H1 (cell line): ENCODE data around the gene SYTL1. TPM values are rescaled to one million over a fixed set of nuclear protein-coding genes. Genes with fewer than 3 reads are reported as not detected.
A peak's percentile ranks its signal among the peaks of the same experiment; 100 is the strongest.

Experiments used
- CTCF ChIA-PET: fragments of 300-600 bp; sonication (Branson Sonifier 250); formaldehyde crosslinking; loops from one replicate; lab custom pipeline; 2021; ENCODE audit not compliant: partially characterized antibody; lab: Charles Lee
- POLR2A ChIA-PET: fragments of 300-600 bp; sonication (Branson Sonifier 250); formaldehyde crosslinking; loops from one replicate; lab custom pipeline; 2021; ENCODE audit warnings: inconsistent platforms; ENCODE audit not compliant: partially characterized antibody; lab: Charles Lee
- DNase-seq, 2 experiments: peaks; one replicate each; pipeline versions ENCODE4 v3.0.0 to v3.0.0-alpha.2; 2010 to 2022; ENCODE audit warnings: low spot score in 2 of 2, low read depth in 1 of 2, mixed read lengths in 1 of 2
- FAIRE-seq: peaks from 2 replicates; lab custom pipeline; 2011; peaks lifted over from hg19 to GRCh38; lab: Jason Lieb, UNC
- H2AFZ ChIP-seq: 2 replicates; pipeline ENCODE4 v1.8.1; 2012; ENCODE audit warnings: low read length, inconsistent platforms
- H2AK5ac ChIP-seq: 2 replicates; pipeline ENCODE4 v1.6.1; 2013; ENCODE audit warnings: low read depth, low read length
- H2BK120ac ChIP-seq: replicated peaks from 2 replicates; pipeline ENCODE3; 2013; ENCODE audit warnings: low read depth, low read length, inconsistent platforms
- H2BK12ac ChIP-seq: 2 replicates; pipeline ENCODE4 v1.6.1; 2013; ENCODE audit warnings: low read depth, low read length
- H2BK15ac ChIP-seq: 2 replicates; pipeline ENCODE4 v1.6.1; 2013; ENCODE audit warnings: low read length
- H2BK20ac ChIP-seq: 2 replicates; pipeline ENCODE4 v1.6.1; 2013; ENCODE audit warnings: low read length
- H2BK5ac ChIP-seq: 2 replicates; pipeline ENCODE4 v1.6.1; 2013; ENCODE audit warnings: low read depth, low read length
- H3K14ac ChIP-seq: 2 replicates; pipeline ENCODE4 v1.6.1; 2013; ENCODE audit warnings: inconsistent platforms; ENCODE audit not compliant: insufficient read length
- H3K18ac ChIP-seq: 2 replicates; pipeline ENCODE4 v1.6.1; 2013; ENCODE audit warnings: low read length; ENCODE audit errors: extremely low read depth
- H3K23ac ChIP-seq: 2 replicates; pipeline ENCODE4 v1.6.1; 2013; ENCODE audit warnings: inconsistent platforms; ENCODE audit not compliant: insufficient read length
- H3K23me2 ChIP-seq: 2 replicates; pipeline ENCODE4 v1.6.1; 2013; ENCODE audit warnings: low read depth, low read length
- H3K27ac ChIP-seq: 2 replicates; pipeline ENCODE4 v1.6.1; 2011; ENCODE audit warnings: low read depth, low read length, inconsistent platforms
- H3K27me3 ChIP-seq, 4 experiments: replicated peaks in 1 of 4; 1 replicate in 1 of 4; 2 replicates in 3 of 4; pipeline versions ENCODE4 v1.6.1 to v1.8.1; 2011 to 2013; ENCODE audit warnings: low read length in 3 of 4, mild to moderate bottlenecking in 3 of 4, inconsistent platforms in 2 of 4, mixed read lengths in 2 of 4, moderate library complexity in 1 of 4; ENCODE audit not compliant: control insufficient read depth in 3 of 4, insufficient read depth in 3 of 4; ENCODE audit errors: extremely low read depth in 1 of 4
- H3K36me3 ChIP-seq, 4 experiments: 2 replicates each; pipeline versions ENCODE4 v1.6.1 to v1.8.1; 2011 to 2013; ENCODE audit warnings: mild to moderate bottlenecking in 4 of 4, low read length in 3 of 4, moderate library complexity in 2 of 4, control low read depth in 1 of 4, inconsistent platforms in 1 of 4; ENCODE audit not compliant: insufficient read depth in 4 of 4, control insufficient read depth in 2 of 4
- H3K4ac ChIP-seq: replicated peaks from 2 replicates; pipeline ENCODE3; 2013; ENCODE audit warnings: low read length, low read depth, mixed read lengths, inconsistent platforms; ENCODE audit not compliant: insufficient read length
- H3K4me1 ChIP-seq, 4 experiments: replicated peaks in 1 of 4; 1 replicate in 1 of 4; 2 replicates in 3 of 4; pipeline versions ENCODE4 v1.6.1 to v1.8.1; 2011 to 2013; ENCODE audit warnings: low read length in 3 of 4, inconsistent platforms in 2 of 4, mixed read lengths in 1 of 4; ENCODE audit not compliant: insufficient read depth in 4 of 4, control insufficient read depth in 3 of 4
- H3K4me2 ChIP-seq, 2 experiments: 2 replicates each; pipeline versions ENCODE4 v1.6.1 to v1.8.1; 2011 to 2013; ENCODE audit warnings: low read depth in 2 of 2, low read length in 2 of 2, control low read depth in 1 of 2, inconsistent platforms in 1 of 2, mild to moderate bottlenecking in 1 of 2; ENCODE audit not compliant: insufficient read depth in 1 of 2
- H3K4me3 ChIP-seq, 4 experiments: fragments of 200-600, 300-600 bp in 1 of 4; sonication (generic), shearing (Covaris generic), sonication (Bioruptor Twin) in 1 of 4; 2 replicates each; pipeline versions ENCODE4 v1.5.1 to v1.8.1; 2011 to 2016; ENCODE audit warnings: low read length in 4 of 4, low read depth in 3 of 4, control low read depth in 2 of 4, inconsistent platforms in 2 of 4, mild to moderate bottlenecking in 2 of 4, mixed read lengths in 1 of 4, moderate library complexity in 1 of 4; ENCODE audit not compliant: insufficient read depth in 2 of 4; ENCODE audit errors: extremely low read depth in 1 of 4
- H3K56ac ChIP-seq: replicated peaks from 2 replicates; pipeline ENCODE3; 2013; ENCODE audit warnings: low read depth, mild to moderate bottlenecking, mixed read lengths, low read length, inconsistent platforms; ENCODE audit not compliant: insufficient read length
- H3K79me1 ChIP-seq: 2 replicates; pipeline ENCODE4 v1.6.1; 2013; ENCODE audit warnings: low read depth, low read length, control low read depth
- H3K79me2 ChIP-seq, 2 experiments: 2 replicates each; pipeline versions ENCODE4 v1.6.1 to v1.8.1; 2012 to 2013; ENCODE audit warnings: low read length in 2 of 2, mild to moderate bottlenecking in 2 of 2, inconsistent platforms in 1 of 2; ENCODE audit not compliant: insufficient read depth in 2 of 2, control insufficient read depth in 1 of 2
- H3K9ac ChIP-seq, 4 experiments: replicated peaks in 1 of 4; 1 replicate in 1 of 4; 2 replicates in 3 of 4; pipeline versions ENCODE4 v1.6.1 to v1.8.1; 2011 to 2013; ENCODE audit warnings: low read depth in 3 of 4, low read length in 3 of 4, control low read depth in 2 of 4, mild to moderate bottlenecking in 2 of 4, moderate library complexity in 2 of 4, inconsistent platforms in 1 of 4; ENCODE audit errors: extremely low read depth in 1 of 4
- H3K9me3 ChIP-seq, 2 experiments: 2 replicates each; pipeline versions ENCODE4 v1.6.1 to v1.8.1; 2012 to 2013; ENCODE audit warnings: mild to moderate bottlenecking in 2 of 2, moderate library complexity in 2 of 2, control low read depth in 1 of 2, inconsistent platforms in 1 of 2, low read depth in 1 of 2, low read length in 1 of 2, mixed read lengths in 1 of 2; ENCODE audit not compliant: insufficient read depth in 2 of 2
- H4K20me1 ChIP-seq, 2 experiments: replicated peaks in 1 of 2; 2 replicates each; pipeline versions ENCODE3 to v1.8.1; 2011 to 2013; ENCODE audit warnings: inconsistent platforms in 2 of 2, low read length in 2 of 2, mild to moderate bottlenecking in 1 of 2; ENCODE audit not compliant: insufficient read depth in 2 of 2, control insufficient read depth in 1 of 2
- H4K5ac ChIP-seq: 2 replicates; pipeline ENCODE4 v1.6.1; 2013; ENCODE audit warnings: low read length, low read depth, mixed read lengths, inconsistent platforms; ENCODE audit not compliant: insufficient read length
- H4K8ac ChIP-seq: 2 replicates; pipeline ENCODE4 v1.8.0; 2013; ENCODE audit warnings: mild to moderate bottlenecking, moderate library complexity, low read length, inconsistent platforms; ENCODE audit not compliant: insufficient read depth; ENCODE audit errors: extremely low read depth
- H4K91ac ChIP-seq: replicated peaks from 2 replicates; pipeline ENCODE3; 2013; ENCODE audit warnings: low read length, mixed read lengths, inconsistent platforms; ENCODE audit not compliant: insufficient read length
- ATF3 ChIP-seq: IDR thresholded peaks from 2 replicates; pipeline ENCODE4 v1.6.1; 2011; ENCODE audit warnings: low read depth, mild to moderate bottlenecking, low read length; ENCODE audit not compliant: insufficient read depth
- CHD2 ChIP-seq: IDR thresholded peaks from 2 replicates; pipeline ENCODE4 v1.6.1; 2012; ENCODE audit warnings: low read length, improper control_type of control experiment
- CREB1 ChIP-seq: IDR thresholded peaks from 2 replicates; pipeline ENCODE4 v1.6.1; 2012; ENCODE audit warnings: inconsistent platforms
- E2F6 ChIP-seq: IDR thresholded peaks from 2 replicates; pipeline ENCODE4 v1.6.1; 2012; ENCODE audit warnings: inconsistent platforms
- EGR1 ChIP-seq: IDR thresholded peaks from 2 replicates; pipeline ENCODE4 v1.6.1; 2011; ENCODE audit warnings: low read depth, low read length, borderline replicate concordance
- EP300 ChIP-seq, 2 experiments: IDR thresholded peaks; 1 replicate in 1 of 2; 2 replicates in 1 of 2; pipeline ENCODE4 v1.6.1; 2011 to 2012; ENCODE audit warnings: low read depth in 2 of 2, low read length in 2 of 2, mild to moderate bottlenecking in 2 of 2, borderline replicate concordance in 1 of 2, inconsistent platforms in 1 of 2, moderate library complexity in 1 of 2
- KDM5A ChIP-seq: fragments of 200-600 bp; IDR thresholded peaks from 2 replicates; pipeline ENCODE4 v1.7.1; 2012; ENCODE audit warnings: mild to moderate bottlenecking, low read length, inconsistent platforms, mixed read lengths
- POU5F1 ChIP-seq: IDR thresholded peaks from 2 replicates; pipeline ENCODE4 v1.6.1; 2011; ENCODE audit warnings: low read depth, mild to moderate bottlenecking, low read length, moderate library complexity
- RAD21 ChIP-seq, 2 experiments: IDR thresholded peaks in 1 of 2; conservative IDR thresholded peaks in 1 of 2; 2 replicates each; pipeline ENCODE4 v1.6.1; 2011; ENCODE audit warnings: low read depth in 2 of 2, low read length in 2 of 2, improper control_type of control experiment in 1 of 2, inconsistent platforms in 1 of 2, mild to moderate bottlenecking in 1 of 2, moderate library complexity in 1 of 2
- SIN3A ChIP-seq, 2 experiments: IDR thresholded peaks in 1 of 2; conservative IDR thresholded peaks in 1 of 2; 2 replicates each; pipeline ENCODE4 v1.6.1; 2011 to 2012; ENCODE audit warnings: low read length in 2 of 2, improper control_type of control experiment in 1 of 2, low read depth in 1 of 2, mild to moderate bottlenecking in 1 of 2
- TCF12 ChIP-seq: IDR thresholded peaks from 2 replicates; pipeline ENCODE4 v1.6.1; 2011; ENCODE audit warnings: low read depth, mild to moderate bottlenecking, low read length
- WGBS, 2 experiments: shearing (Covaris generic) in 1 of 2; methylation state at CpG; one replicate each; pipeline versions ENCODE4 v1.1.6 to v1.1.7; 2013 to 2015; ENCODE audit warnings: low lambda C conversion rate in 2 of 2, mixed read lengths in 2 of 2, inconsistent platforms in 1 of 2, low coverage in 1 of 2, missing lambda C conversion rate in 1 of 2; ENCODE audit not compliant: insufficient replicate concordance in 2 of 2, insufficient coverage in 1 of 2, insufficient read length in 1 of 2; ENCODE audit errors: extremely low coverage in 1 of 2, missing lambda C conversion rate in 1 of 2; 5-methylcytosine and 5-hydroxymethylcytosine counted together
- polyA plus RNA-seq, 7 experiments: library from polyadenylated mRNA; depleted of rRNA in 3 of 7; stranded (reverse) in 5 of 7; unstranded in 2 of 7; fragments of >200 nt in 5 of 7; fragments of 200-250 nt in 2 of 7; gene quantifications; 1 replicate in 5 of 7; 2 replicates in 1 of 7; 4 replicates in 1 of 7; pipeline versions ENCODE4 v1.2.1 to v1.2.3, GENCODE V29; 2011 to 2013; ENCODE audit warnings: missing spikeins in 2 of 7, mixed read lengths in 2 of 7
- total RNA-seq: library from RNA; stranded (reverse); fragmentation: NEBNext Ultra II Directional; extraction: Animal tissue kit (Norgen Biotek cat#: 25700); gene quantifications from 2 replicates; pipeline ENCODE4 v1.2.1, GENCODE V29; 2021

Gene SYTL1
- total and polyA plus RNA-seq, 2 of the 8 experiments (the other 6 are each of a cell fraction or from before 2014, with no cell fraction given): 6.4 to 19.5 TPM

GRCh38 chr1:27355683-27356082, 13.9 kb downstream of the SYTL1 start:
- Histone ChIP-seq H3K36me3 (no peaks in the 10 kb centered on the region), H3K56ac (no peak overlapping the region), H3K9ac (no peak overlapping the region), H4K5ac (no peak overlapping the region), H3K79me2 (no peaks in the 10 kb centered on the region), H2BK5ac (no peak overlapping the region), H3K23me2 (peaks cover 16% of the 10 kb centered on the region), H3K9me3 (no peaks in the 10 kb centered on the region), H2BK12ac (no peak overlapping the region), H3K79me1 (no peaks in the 10 kb centered on the region), H3K4me3 (no peak overlapping the region), H3K23ac (no peak overlapping the region), H2BK15ac (peak overlapping the region; percentile 63; the same call in 1 of the 2 replicates), H4K8ac (0 out of 2 replicates have a peak overlapping the region, but pooled peaks have one; percentile 59), H3K27ac (no peak overlapping the region), H3K4ac (no peak overlapping the region), H4K20me1 (peaks cover 0 to 12% of the 10 kb centered on the region in 2 experiments), H3K4me2 (no peak overlapping the region), H3K18ac (no peak overlapping the region), H3K4me1 (peaks cover 0 to 14% (median 5%) of the 10 kb centered on the region in 4 experiments; a peak in 6 of 7 replicates), H2AFZ (no peak overlapping the region), H2AK5ac (no peak overlapping the region), H3K27me3 (peaks cover 8 to 33% (median 26%) of the 10 kb centered on the region in 4 experiments), H4K91ac (no peak overlapping the region), H2BK120ac (no peak overlapping the region), H2BK20ac (no peak overlapping the region), H3K14ac (no peak overlapping the region)
- 89% methylated on average over 5 of the region's 5 CpGs; no CpG with 5 or more reads in 1 of the 2 experiments for WGBS, 2 experiments
- POLR2A ChIA-PET: interaction anchor here (0.7 to 10.9 kb wide), 5 partner anchors 6 to 53 kb away, joined by 3 to 101 read pairs (median 4); partner anchors contain the start of gene MAP3K6
- FAIRE-seq (no peak), DNase-seq (no peak)
- CTCF ChIA-PET: interaction anchor here (1.6 to 28.8 kb wide), 12 partner anchors 10 to 307 kb away, joined by 3 to 625 read pairs (median 41); partner anchors contain the start of genes CD164L2, FCN3, GPR3 and MAP3K6
- no peak for TF ChIP-seq POU5F1
- TF ChIP-seq SIN3A (conservative IDR thresholded peaks at IDR 0.05 in 1 of 2, IDR thresholded peaks at IDR 0.05 in 1 of 2; ENCODE audit: low read depth in 1 of 2, low read length in 2 of 2): no peak
- no peak for TF ChIP-seq E2F6
- TF ChIP-seq EGR1: no peak
- TF ChIP-seq RAD21 (IDR thresholded peaks at IDR 0.05 in 1 of 2, conservative IDR thresholded peaks at IDR 0.05 in 1 of 2; ENCODE audit: low read depth in 2 of 2, low read length in 2 of 2): no peak
- TF ChIP-seq KDM5A: no peak
- TF ChIP-seq ATF3: no peak
- no peak for TF ChIP-seq EP300 (IDR thresholded peaks at IDR 0.05; ENCODE audit: borderline replicate concordance in 1 of 2, low read depth in 2 of 2, low read length in 2 of 2)
- TF ChIP-seq TCF12: no peak
- no peak for TF ChIP-seq CHD2
- no peak for TF ChIP-seq CREB1
